ENCODE results near the gene RLN2. TPM values are rescaled to one million over a fixed set of nuclear protein-coding genes. Genes with fewer than 3 reads are reported as not detected.
A peak's percentile ranks its signal among the peaks of the same experiment; 100 is the strongest.

Gene RLN2
- total RNA-seq, 1 donor from 2014 or later: 2.4 TPM

DNA sequence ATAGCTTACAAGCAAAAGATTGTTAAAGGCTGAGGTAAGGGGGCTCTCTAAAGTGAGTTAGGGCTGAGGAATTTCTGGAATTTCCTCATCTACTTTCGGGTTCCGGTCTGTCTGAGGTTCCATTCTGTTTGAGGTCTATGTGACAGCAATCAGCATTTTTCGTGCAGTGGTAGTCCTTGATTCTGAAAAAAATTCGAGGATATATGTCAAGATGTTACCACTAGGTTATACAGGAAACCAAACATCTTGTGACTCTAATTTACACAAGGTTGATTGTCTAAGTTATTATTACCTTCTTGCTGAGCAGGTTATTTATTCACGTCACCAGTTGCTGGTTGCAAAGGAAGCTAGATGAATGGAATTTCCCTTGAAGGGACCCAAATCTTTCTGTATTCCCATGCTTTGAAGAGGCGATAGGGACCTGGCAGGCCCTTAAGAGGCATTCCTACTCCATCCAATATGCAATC, 35.2 kb downstream of the RLN2 start:
- no peak for DNase-seq (ENCODE audit: low spot score)

DNA sequence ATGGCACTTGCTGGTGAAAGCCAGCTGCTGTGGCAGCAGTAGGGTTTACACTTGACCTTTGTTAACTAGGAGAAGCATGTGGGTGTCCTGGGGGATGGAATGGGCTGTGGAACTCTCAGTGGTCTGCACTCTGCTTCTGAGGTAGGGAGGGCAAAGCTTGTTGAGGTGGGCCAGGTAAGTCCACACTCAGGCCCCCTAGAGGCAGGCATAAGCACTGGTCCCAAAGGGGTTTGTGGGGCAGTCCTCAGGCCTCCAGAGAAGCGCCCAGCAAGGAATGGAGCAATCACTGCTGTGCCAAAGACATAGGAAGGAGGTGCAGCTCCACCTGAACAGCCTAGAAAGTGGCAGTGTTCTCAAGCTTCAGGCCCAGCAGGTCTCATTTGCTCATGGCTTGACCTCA, 38.6 kb downstream of the RLN2 start:
- no peak for DNase-seq (ENCODE audit: low spot score)

DNA sequence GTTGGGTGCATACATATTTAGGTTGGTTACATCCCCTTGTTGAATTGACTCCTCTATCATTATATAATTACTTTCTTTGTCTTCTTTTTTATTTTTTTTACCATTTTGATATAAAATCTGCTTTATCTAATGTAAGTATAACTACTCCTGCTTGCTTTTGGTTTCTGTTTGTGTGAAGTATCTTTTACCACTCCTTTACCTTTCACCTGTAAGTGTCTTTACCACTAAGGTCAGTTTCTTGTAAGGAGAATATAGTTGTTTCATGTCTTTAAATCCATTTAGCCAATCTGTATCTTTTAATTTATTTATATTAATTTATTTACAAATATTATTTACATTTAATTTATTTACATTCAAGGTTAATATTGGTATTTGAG, 40.3 kb downstream of the RLN2 start:
- no peak for DNase-seq (ENCODE audit: low spot score)

DNA sequence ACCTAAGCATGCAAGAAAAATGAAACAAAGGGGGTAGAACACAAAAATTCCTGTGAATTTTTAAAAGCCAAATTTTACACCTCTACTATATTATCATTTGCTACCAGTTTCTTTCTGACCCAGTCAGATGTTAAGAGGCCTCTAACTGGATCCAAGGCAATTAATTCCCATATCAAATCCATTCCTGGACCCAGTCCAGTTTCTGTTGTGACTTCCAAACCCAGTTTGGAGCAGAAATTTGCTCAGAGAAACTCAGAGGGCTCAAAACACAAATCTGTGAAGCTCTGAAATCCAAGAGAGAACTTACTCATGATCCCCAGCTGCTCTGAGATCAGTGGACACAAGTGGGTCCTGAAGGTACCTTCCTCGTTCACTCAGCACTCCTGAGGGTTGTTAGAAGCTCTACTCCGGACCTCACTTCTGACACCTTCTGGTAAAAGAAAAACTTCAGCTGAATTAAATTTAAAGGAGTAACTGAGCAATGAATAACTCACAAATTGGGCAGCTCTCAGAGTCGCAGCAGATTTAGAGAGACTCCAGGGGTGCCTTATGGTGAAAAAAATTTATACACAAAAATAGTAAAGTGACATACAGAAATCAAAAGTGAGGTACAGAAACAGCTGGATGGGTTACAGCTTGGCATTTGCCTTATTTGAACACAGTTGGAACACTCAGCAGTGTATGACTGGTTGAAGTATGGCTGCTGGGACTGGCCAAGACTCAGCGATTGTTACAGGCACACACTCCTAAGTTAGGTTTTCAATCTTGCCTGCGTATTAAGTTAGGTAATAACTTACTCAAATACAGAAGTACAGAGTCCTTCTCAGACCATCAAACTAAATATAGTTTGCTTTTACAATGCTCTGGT, 40.9 kb downstream of the RLN2 start:
- DNase-seq (ENCODE audit: low spot score): peak; percentile 7

Other genes starting within 250 kb of the RLN2 start
- 6.3 TPM for gene INSL6, start 119.1 kb downstream of the RLN2 start, total RNA-seq (ENCODE audit: insufficient read depth, low replicate concordance)
- 4.8 TPM for gene INSL4, start 73.3 kb downstream of the RLN2 start, total RNA-seq (ENCODE audit: insufficient read depth, low replicate concordance)
- gene RLN1, start 35.2 kb upstream of the RLN2 start, total RNA-seq (ENCODE audit: insufficient read depth, low replicate concordance): 1.2 TPM
- 9.9 TPM for gene PLGRKT, start 133.2 kb upstream of the RLN2 start, total RNA-seq (ENCODE audit: insufficient read depth, low replicate concordance)
- gene CD274, start 145.8 kb upstream of the RLN2 start, total RNA-seq (ENCODE audit: insufficient read depth, low replicate concordance): 4.6 TPM
- gene PDCD1LG2, start 205.8 kb upstream of the RLN2 start, total RNA-seq (ENCODE audit: insufficient read depth, low replicate concordance): 12.8 TPM